Measurements from ENCODE around the gene GOLGA8K.
"Not testable (repeated sequence)": the region's sequence is repeated elsewhere in the genome, so short reads cannot be mapped to it uniquely, and the experiment has no call there.

GOLGA8K gene

DNA sequence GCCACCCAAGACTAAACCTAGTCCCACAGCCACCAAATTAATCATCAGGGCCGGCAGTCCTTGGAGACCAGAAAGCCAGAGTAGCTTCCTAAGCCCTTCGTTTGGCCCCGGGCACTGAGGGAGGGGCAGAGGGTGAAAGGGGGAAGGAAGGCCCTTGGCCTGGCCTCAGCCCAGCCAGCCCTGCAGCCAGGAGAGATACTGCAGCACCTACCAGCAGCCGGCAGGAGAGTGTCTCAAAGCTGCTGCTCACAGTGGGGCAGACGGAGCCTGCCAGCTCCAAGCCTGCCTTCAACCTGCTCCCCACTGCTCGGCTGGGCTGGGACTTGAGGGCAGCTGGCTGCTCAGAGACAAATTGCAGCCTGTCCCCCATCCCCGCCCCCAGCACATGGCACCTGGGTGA lies 50.3 kb downstream of the GOLGA8K start:
- not testable (repeated sequence) for DNase-seq

DNA sequence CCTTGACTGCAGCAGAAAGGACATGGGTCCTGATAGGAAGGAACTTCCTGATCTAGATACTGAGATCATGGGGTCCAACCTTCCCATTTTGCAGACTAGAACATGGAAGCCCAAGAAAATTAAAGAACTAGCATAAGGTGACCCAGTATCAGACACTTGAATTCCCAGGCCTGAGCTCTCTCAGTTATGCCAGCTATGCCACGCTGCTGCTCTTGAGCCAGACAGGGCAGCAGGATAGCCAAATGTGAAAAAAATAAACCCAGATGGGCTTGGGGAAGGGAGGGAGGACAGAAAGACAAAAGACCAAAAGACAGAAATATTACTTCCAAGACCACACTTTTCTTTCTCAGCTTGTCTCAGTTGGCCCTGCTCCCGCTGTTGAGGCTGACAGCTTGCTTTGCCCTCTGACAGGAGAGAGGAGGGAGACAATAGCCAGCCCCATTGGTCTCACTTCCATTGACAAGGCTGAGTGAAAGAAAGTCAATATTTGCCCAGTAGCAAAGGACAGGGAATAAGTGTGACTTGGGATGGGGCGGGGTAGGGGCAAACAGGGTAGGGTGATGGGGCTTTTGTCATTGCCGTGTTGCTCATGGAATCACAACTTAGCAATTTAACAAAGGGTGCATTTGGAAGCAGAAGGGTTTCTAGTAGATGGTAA lies 52.4 kb downstream of the GOLGA8K start:
- DNase-seq: not testable (repeated sequence)

DNA sequence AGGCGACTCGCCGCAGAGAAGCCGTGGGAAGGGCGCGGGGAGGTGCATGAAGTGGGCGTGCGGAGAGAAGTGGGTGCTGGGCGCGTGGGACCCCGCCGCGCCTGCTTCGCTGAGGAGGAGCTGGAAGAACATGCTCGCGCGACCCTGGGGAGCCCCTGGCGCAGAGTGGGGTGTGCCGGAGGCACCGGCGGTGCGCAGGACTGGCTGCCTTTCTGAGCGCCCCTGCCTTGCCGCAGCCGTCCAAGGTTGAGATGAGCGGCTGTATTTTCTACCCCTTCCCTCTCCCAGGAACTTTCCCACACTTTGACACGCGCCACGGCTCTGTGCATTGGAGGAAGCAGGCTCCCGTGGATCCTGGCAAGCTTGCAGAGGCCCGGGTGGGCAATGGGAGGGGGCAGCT lies 56.1 kb downstream of the GOLGA8K start:
- DNase-seq: not testable (repeated sequence)

DNA sequence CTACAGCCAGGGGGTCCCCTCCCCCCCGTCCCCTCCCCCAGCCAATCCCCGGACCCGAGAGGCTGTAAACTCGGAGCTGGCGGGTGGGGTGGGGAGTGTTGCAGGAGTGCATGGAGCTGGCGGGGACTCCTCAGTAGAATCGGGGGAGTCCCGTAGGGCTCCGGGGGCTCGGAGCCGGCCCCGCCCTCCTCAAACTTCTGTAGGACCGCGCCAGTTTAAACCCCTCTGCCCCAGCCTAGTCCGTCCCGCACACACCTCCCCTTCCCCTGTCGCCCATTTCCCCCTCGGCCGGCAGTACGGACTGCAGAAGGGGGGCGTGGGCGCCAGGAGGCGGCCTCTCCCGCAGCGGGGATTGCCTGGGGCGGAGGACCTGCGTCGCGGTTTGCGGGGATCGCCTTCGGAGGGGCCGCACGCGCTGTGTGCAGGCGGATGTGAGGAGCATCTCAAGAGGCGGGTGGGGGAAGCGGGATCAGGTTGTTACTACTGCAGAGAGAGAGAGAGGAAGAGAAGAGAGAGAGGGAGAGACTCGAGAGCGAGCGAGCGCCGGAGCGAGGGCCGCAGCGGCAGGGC lies 57.0 kb downstream of the GOLGA8K start:
- DNase-seq: not testable (repeated sequence)

DNA sequence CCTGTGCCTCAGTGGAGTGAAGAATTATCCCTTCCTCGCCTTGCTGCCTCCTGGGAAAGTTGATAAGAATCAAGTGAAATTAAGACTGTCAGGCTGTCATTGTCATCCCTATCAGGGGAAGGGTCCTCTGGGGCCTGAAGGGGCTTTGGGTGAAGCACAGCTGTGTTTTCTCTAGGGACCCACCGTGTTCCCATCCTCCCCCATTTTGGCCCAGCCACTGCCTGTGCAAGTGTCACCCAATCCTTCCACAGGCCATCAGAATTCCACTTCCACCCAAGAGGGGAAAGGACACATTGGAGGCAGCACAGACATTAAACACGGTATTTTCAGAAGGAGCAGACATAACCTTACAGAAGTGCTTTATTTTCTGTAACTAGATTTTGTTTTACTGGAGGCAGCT lies 59.2 kb downstream of the GOLGA8K start:
- not testable (repeated sequence) for DNase-seq

All from CD4-positive, alpha-beta T cell treated with Interleukin-6 for 4 hours (primary cell).